Endothelial cell of umbilical vein (primary cell): ENCODE measurements around the gene HAPLN1.

ENCODE experiments used
- CTCF ChIP-seq, 2 donors: IDR thresholded peaks; 1 replicate in 1 of 2; 2 replicates in 1 of 2; pipeline ENCODE4 v1.5.1; 2011; ENCODE audit warnings: low read length in 2 of 2, mild to moderate bottlenecking in 2 of 2, moderate library complexity in 2 of 2, control low read depth in 1 of 2, inconsistent platforms in 1 of 2, low read depth in 1 of 2; ENCODE audit not compliant: insufficient read depth in 1 of 2; ENCODE audit errors: extremely low read depth in 1 of 2
- POLR2A ChIP-seq: IDR thresholded peaks from 2 replicates; pipeline ENCODE4 v1.6.1; 2012; ENCODE audit warnings: low read depth, mild to moderate bottlenecking, control low read depth, low read length
- POLR2AphosphoS5 ChIP-seq: IDR thresholded peaks from 2 replicates; pipeline ENCODE4 v1.6.1; 2012; ENCODE audit warnings: low read depth, mild to moderate bottlenecking, control low read depth, low read length, moderate library complexity; ENCODE audit not compliant: insufficient read depth

- TF ChIP-seq CTCF (IDR thresholded peaks at IDR 0.05; ENCODE audit: extremely low read depth in 1 of 2, insufficient read depth in 1 of 2, low read depth in 1 of 2, low read length in 2 of 2) = no peak
- no peak for TF ChIP-seq POLR2AphosphoS5
- no peak for TF ChIP-seq POLR2A
Measured at GRCh38 chr5:83750749-83751148, 30.1 kb upstream of the HAPLN1 start.
